Adrenal gland (tissue), 12 donors: ENCODE results near the gene VWA2. TPM values are rescaled to one million over a fixed set of nuclear protein-coding genes. Genes with fewer than 3 reads are reported as not detected.

ENCODE experiments used
- DNase-seq, 7 donors: peaks; one replicate each; pipeline ENCODE4 v3.0.0-alpha.2; 2019 to 2020
- H3K27ac ChIP-seq, 5 donors: fragments of 200-600 bp; sonication (generic) in 4 of 5; 1 replicate in 3 of 5; 2 replicates in 2 of 5; pipeline versions ENCODE4 v1.5.1 to v1.8.0; 2016 to 2020; ENCODE audit warnings: mild to moderate bottlenecking in 1 of 5
- H3K27me3 ChIP-seq: fragments of 200-600 bp; 2 replicates; pipeline ENCODE4 v1.8.0; 2021
- H3K36me3 ChIP-seq, 2 donors: fragments of 200-600 bp; replicated peaks in 1 of 2; 1 replicate in 1 of 2; 2 replicates in 1 of 2; pipeline versions ENCODE4 v1.5.1 to v1.8.0; 2018 to 2022
- H3K4me1 ChIP-seq, 2 donors: fragments of 200-600 bp; replicated peaks in 1 of 2; 1 replicate in 1 of 2; 2 replicates in 1 of 2; pipeline versions ENCODE4 v1.5.1 to v1.8.0; 2018 to 2021
- H3K4me3 ChIP-seq, 4 donors: fragments of 200-600 bp; sonication (generic) in 3 of 4; one replicate each; pipeline ENCODE4 v1.5.1; 2016 to 2018
- H3K9me3 ChIP-seq, 3 donors: fragments of 200-600 bp; sonication (generic) in 1 of 3; replicated peaks in 1 of 3; 1 replicate in 2 of 3; 2 replicates in 1 of 3; pipeline versions ENCODE4 v1.5.1 to v1.8.0; 2016 to 2021
- CTCF ChIP-seq, 6 experiments: fragments of 450-650 bp in 4 of 6; fragments of 200-600 bp in 2 of 6; sonication (generic) in 1 of 6; IDR thresholded peaks; 1 replicate in 5 of 6; 2 replicates in 1 of 6; pipeline versions ENCODE4 v1.5.1 to v1.8.0; 2016 to 2021; ENCODE audit warnings: antibody characterized with exemption in 6 of 6, mild to moderate bottlenecking in 2 of 6, moderate library complexity in 1 of 6
- POLR2A ChIP-seq, 2 donors: fragments of 450-650 bp; IDR thresholded peaks; one replicate each; pipeline ENCODE4 v1.6.1; 2017; ENCODE audit warnings: antibody characterized with exemption in 2 of 2, mild to moderate bottlenecking in 2 of 2, moderate library complexity in 1 of 2
- WGBS, 4 donors: extraction: QIAGEN DNeasy Blood & Tissue Kit in 2 of 4; methylation state at CpG; one replicate each; pipeline versions ENCODE4 v1.1.5 to v1.1.7; 2013 to 2017; 5-methylcytosine and 5-hydroxymethylcytosine counted together
- intact Hi-C, 2 donors: fragments of 100-400 bp; cut with DNase I; formaldehyde crosslinking; loops; one replicate each; pipeline versions ENCODE4 v1.14.1 to v1.15.0; 2022 to 2023
- polyA plus RNA-seq, 3 donors: library from polyadenylated mRNA; stranded (reverse); fragments of 200-250 nt in 2 of 3; fragments of 350-450 nt in 1 of 3; fragmentation: Illumina TruSeq in 1 of 3; extraction: RNeasy Lipid Tissue Mini Kit (QIAGEN cat#74804) in 1 of 3; gene quantifications; one replicate each; pipeline ENCODE4 v1.2.3, GENCODE V29; 2013 to 2014
- total RNA-seq, 9 donors: library from RNA; depleted of rRNA in 4 of 9; stranded (reverse); fragments of >200 nt in 4 of 9; fragments of 120-200 nt in 1 of 9; fragmentation: NEBNext Ultra II Directional in 1 of 9; extraction: Animal tissue kit (Norgen Biotek cat#: 25700) in 1 of 9; gene quantifications; one replicate each; pipeline versions ENCODE4 v1.1.0 to v1.2.4, GENCODE V29; 2013 to 2023
- donor health status: healthy with polysubstance abuse.
- donor health status: Bipolar disorder and iron deficiency.
- donor health status: DM: yes; HTN: yes; CAD: no.
- donor health status: DM: no; HTN: no; CAD: no.
- donor health status: DM: no; HTN: no; CAD: no.
- donor health status: DM: yes; HTN: yes; CAD: no.

Gene VWA2
- total and polyA plus RNA-seq, 12 donors: 0.15 TPM; not detected in 11

- Histone ChIP-seq H3K9me3 (no peaks in the 10 kb centered on the region), H3K4me3 (no peak overlapping the region), H3K27me3 (peaks cover 5% of the 10 kb centered on the region), H3K27ac (no peak overlapping the region), H3K4me1 (no peaks in the 10 kb centered on the region), H3K36me3 (no peaks in the 10 kb centered on the region)
- no peak for DNase-seq
- intact Hi-C loops: no loop called here
- 81 to 93% (median 88%) methylated on average over 4 of the region's 4 CpGs for WGBS, 4 donors
- no peak for TF ChIP-seq POLR2A (IDR thresholded peaks at IDR 0.05)
- no peak for TF ChIP-seq CTCF (IDR thresholded peaks at IDR 0.05)
Observed at GRCh38 chr10:114199239-114199638, 39.8 kb upstream of the VWA2 start.

GRCh38 chr10:114202812-114203211 is 36.2 kb upstream of the VWA2 start:
- Histone ChIP-seq H3K4me3 (no peak overlapping the region), H3K36me3 (no peaks in the 10 kb centered on the region), H3K27ac (no peak overlapping the region), H3K9me3 (no peaks in the 10 kb centered on the region), H3K27me3 (no peaks in the 10 kb centered on the region), H3K4me1 (no peaks in the 10 kb centered on the region)
- TF ChIP-seq CTCF (IDR thresholded peaks at IDR 0.05) (no peak), POLR2A (IDR thresholded peaks at IDR 0.05) (no peak)
- intact Hi-C loops: no loop called here
- DNase-seq: no peak
- 79 to 85% (median 81%) methylated on average over 3 of the region's 3 CpGs for WGBS, 4 donors

GRCh38 chr10:114206902-114207301 is 32.2 kb upstream of the VWA2 start:
- TF ChIP-seq POLR2A (IDR thresholded peaks at IDR 0.05) (no peak), CTCF (IDR thresholded peaks at IDR 0.05) (no peak)
- H3K27ac ChIP-seq: no peak overlapping the region
- H3K4me1 ChIP-seq: no peaks in the 10 kb centered on the region

GRCh38 chr10:114207349-114207748 is 31.7 kb upstream of the VWA2 start:
- no peaks in the 10 kb centered on the region for H3K4me1 ChIP-seq
- no peak overlapping the region for H3K27ac ChIP-seq
- H3K36me3 ChIP-seq: no peaks in the 10 kb centered on the region
- WGBS, 4 donors: 56 to 78% (median 64%) methylated on average over 1 of the region's 1 CpG
- DNase-seq: no peak
- TF ChIP-seq POLR2A (IDR thresholded peaks at IDR 0.05) (no peak), CTCF (IDR thresholded peaks at IDR 0.05) (no peak)
- H3K4me3 ChIP-seq: no peak overlapping the region
- H3K9me3 ChIP-seq: no peaks in the 10 kb centered on the region
- intact Hi-C loops: no loop called here
- H3K27me3 ChIP-seq: no peaks in the 10 kb centered on the region

More at GRCh38 chr10:114206902-114207301, 32.2 kb upstream of the VWA2 start:
- no peaks in the 10 kb centered on the region for H3K27me3 ChIP-seq
- H3K9me3 ChIP-seq: no peaks in the 10 kb centered on the region
- 56 to 67% (median 60%) methylated on average over 2 of the region's 2 CpGs for WGBS, 4 donors
- intact Hi-C loops: no loop called here
- DNase-seq: no peak
- no peak overlapping the region for H3K4me3 ChIP-seq
- no peaks in the 10 kb centered on the region for H3K36me3 ChIP-seq
